Measurements from ENCODE around the gene AKAP1.

Gene AKAP1

GRCh38 chr17:57043276-57043675 lies 41.8 kb upstream of the AKAP1 start:
- no peaks in the 10 kb centered on the region for H3K9me3 ChIP-seq
- intact Hi-C loops (cut with DNase I; ENCODE audit: low total_unique reads): no loop called here
- H3K27ac ChIP-seq: no peak overlapping the region
- peaks cover 4 to 15% (median 10%) of the 10 kb centered on the region in 4 donors for H3K4me1 ChIP-seq
- H3K27me3 ChIP-seq: peaks cover 0 to 4% of the 10 kb centered on the region in 2 donors
- H3K36me3 ChIP-seq: no peaks in the 10 kb centered on the region
- H3K4me3 ChIP-seq: no peak overlapping the region
- peak in 1 of 2 donors; percentile 20 for DNase-seq
- no peak for TF ChIP-seq CTCF (IDR thresholded peaks at IDR 0.05)

GRCh38 chr17:57044976-57045867 lies 39.8 kb upstream of the AKAP1 start:
- Histone ChIP-seq H3K27ac (peak overlapping the region; percentile 60 to 61), H3K36me3 (no peaks in the 10 kb centered on the region), H3K27me3 (peaks cover 0 to 4% of the 10 kb centered on the region in 2 donors), H3K4me3 (peak overlapping the region; percentile 41 to 58), H3K4me1 (peaks cover 4 to 15% (median 10%) of the 10 kb centered on the region in 4 donors), H3K9me3 (no peaks in the 10 kb centered on the region)
- no peak for TF ChIP-seq CTCF (IDR thresholded peaks at IDR 0.05)
- intact Hi-C loops (cut with DNase I; ENCODE audit: low total_unique reads): loop anchor here (5.0 kb wide), 1 partner anchor 37 kb away; no protein-coding TSS in a partner anchor
- peak in 1 of 2 donors; percentile 63 for DNase-seq

- Histone ChIP-seq H3K36me3 (no peaks in the 10 kb centered on the region), H3K4me1 (peaks cover 4 to 15% (median 10%) of the 10 kb centered on the region in 4 donors), H3K4me3 (peak overlapping the region; percentile 41 to 58), H3K27ac (peak overlapping the region; percentile 60 to 61), H3K27me3 (peaks cover 0 to 4% of the 10 kb centered on the region in 2 donors), H3K9me3 (no peaks in the 10 kb centered on the region)
- peak in 1 of 2 donors; percentile 69 for DNase-seq
- TF ChIP-seq CTCF (IDR thresholded peaks at IDR 0.05): no peak
- intact Hi-C loops (cut with DNase I; ENCODE audit: low total_unique reads): loop anchor here (5.0 kb wide), 1 partner anchor 36 kb away; no protein-coding TSS in a partner anchor
Observed at GRCh38 chr17:57045868-57046704, 39.0 kb upstream of the AKAP1 start.

GRCh38 chr17:57046749-57047148 lies 38.3 kb upstream of the AKAP1 start:
- DNase-seq: peak in 1 of 2 donors; percentile 57
- no peaks in the 10 kb centered on the region for H3K9me3 ChIP-seq
- intact Hi-C loops (cut with DNase I; ENCODE audit: low total_unique reads): loop anchor here (5.0 kb wide), 1 partner anchor 36 kb away; no protein-coding TSS in a partner anchor
- peaks cover 0 to 4% of the 10 kb centered on the region in 2 donors for H3K27me3 ChIP-seq
- H3K4me3 ChIP-seq: peak overlapping the region; percentile 41 to 58
- TF ChIP-seq CTCF (IDR thresholded peaks at IDR 0.05): no peak
- H3K36me3 ChIP-seq: no peaks in the 10 kb centered on the region
- peaks cover 4 to 15% (median 10%) of the 10 kb centered on the region in 4 donors for H3K4me1 ChIP-seq
- H3K27ac ChIP-seq: peak overlapping the region; percentile 60 to 61

- intact Hi-C loops (cut with DNase I; ENCODE audit: low total_unique reads): loop anchor here (5.0 kb wide), 1 partner anchor 34 kb away; no protein-coding TSS in a partner anchor
- Histone ChIP-seq H3K27me3 (peaks cover 0 to 4% of the 10 kb centered on the region in 2 donors), H3K36me3 (no peaks in the 10 kb centered on the region), H3K4me1 (peaks cover 4 to 15% (median 10%) of the 10 kb centered on the region in 4 donors), H3K27ac (no peak overlapping the region), H3K4me3 (no peak overlapping the region), H3K9me3 (no peaks in the 10 kb centered on the region)
- no peak for DNase-seq
- TF ChIP-seq CTCF (IDR thresholded peaks at IDR 0.05): no peak
Observed at GRCh38 chr17:57048096-57048495, 37.0 kb upstream of the AKAP1 start.
